Head of caudate nucleus (tissue), 42 donors: ENCODE measurements around the gene ZFP28.
A peak's percentile ranks its signal among the peaks of the same experiment; 100 is the strongest.

Experiments
- DNase-seq, 42 donors: peaks; one replicate each; pipeline versions ENCODE4 v3.0.0 to v3.0.0-alpha.2; 2020 to 2021; ENCODE audit warnings: mixed read lengths in 7 of 42
- intact Hi-C: fragments of 100-400 bp; cut with DNase I; formaldehyde crosslinking; loops from one replicate; pipeline ENCODE4 v1.15.0; 2022

Gene ZFP28

GRCh38 chr19:56594446-56594782 is 55.7 kb downstream of the ZFP28 start:
- intact Hi-C loops: loop anchor here (10.0 kb wide), 1 partner anchor 70 kb away; no protein-coding TSS in a partner anchor
- no peak for DNase-seq

DNA sequence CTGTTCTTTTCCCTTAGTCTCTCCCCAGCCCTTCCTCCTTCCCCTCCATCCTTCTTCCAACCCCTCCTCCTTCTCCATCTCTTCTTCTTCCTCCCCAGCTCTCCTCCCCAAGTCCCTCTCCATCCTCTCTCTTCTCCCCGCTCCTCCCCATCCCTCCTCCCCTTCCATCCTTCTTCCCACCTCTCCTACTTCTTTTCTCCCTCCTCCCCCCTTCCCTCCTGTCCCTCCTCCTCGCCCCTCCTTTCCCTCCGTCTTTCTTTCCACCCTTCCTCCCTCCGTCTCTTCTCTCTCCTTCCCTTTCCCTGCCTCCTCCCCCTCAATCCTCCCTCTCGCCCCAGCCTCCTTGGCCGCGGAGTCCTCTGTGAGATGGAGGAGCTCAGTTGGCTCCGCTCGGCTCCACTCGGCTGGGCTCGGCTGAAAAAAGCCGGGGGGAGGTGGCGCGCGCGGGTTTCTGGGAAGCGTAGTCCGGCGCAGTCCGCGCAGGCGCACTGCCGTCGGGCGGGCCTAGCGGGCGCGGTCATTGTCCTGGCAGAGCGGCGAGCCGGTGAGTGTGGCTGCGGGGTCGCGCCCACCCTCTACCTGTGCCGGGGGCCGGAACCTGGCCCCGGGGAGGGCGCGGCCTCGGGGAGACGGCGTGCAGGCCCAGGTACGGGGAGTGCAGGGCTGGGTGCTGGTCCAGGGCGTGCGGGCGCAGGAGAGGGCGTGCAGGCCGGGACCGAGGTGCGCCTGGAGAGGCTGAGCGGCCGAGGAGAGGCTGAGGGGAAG is 56.2 kb downstream of the ZFP28 start, which contains the start of gene ZNF71:
Gene ZNF71 (plus strand): TSS at position 520 of the 765 bp plus-strand sequence. CDS start 6,257 bp downstream, outside the sequence.
- DNase-seq: peak; percentile 71 to 96 (median 90)
- intact Hi-C loops: loop anchor here (10.0 kb wide), 1 partner anchor 70 kb away; no protein-coding TSS in a partner anchor

DNA sequence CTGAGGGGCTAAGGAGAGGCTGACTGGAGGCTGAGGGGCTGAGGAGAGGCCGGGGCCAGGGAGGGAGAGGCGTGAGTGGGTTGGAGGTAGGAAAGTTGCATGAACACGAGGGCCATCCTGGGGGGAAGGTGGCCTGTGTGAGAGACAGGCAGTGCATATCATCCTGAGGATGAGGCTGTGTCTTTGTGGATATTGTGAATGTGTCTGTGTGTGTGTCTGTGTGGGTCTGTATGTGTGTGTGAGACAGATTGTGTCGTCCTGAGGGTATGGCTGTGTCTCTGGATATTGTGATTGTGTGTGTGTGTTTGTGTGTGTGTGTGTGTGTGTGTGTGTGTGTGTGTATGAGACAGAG is 56.8 kb downstream of the ZFP28 start:
- intact Hi-C loops: loop anchor here (10.0 kb wide), 1 partner anchor 69 kb away; no protein-coding TSS in a partner anchor

GRCh38 chr19:56596676-56597075 is 57.9 kb downstream of the ZFP28 start:
- no peak for DNase-seq
- intact Hi-C loops: loop anchor here (10.0 kb wide), 1 partner anchor 68 kb away; no protein-coding TSS in a partner anchor

More for the DNA sequence above, 56.8 kb downstream of the ZFP28 start:
- peak in 1 of 42 donors; percentile 7 for DNase-seq

DNA sequence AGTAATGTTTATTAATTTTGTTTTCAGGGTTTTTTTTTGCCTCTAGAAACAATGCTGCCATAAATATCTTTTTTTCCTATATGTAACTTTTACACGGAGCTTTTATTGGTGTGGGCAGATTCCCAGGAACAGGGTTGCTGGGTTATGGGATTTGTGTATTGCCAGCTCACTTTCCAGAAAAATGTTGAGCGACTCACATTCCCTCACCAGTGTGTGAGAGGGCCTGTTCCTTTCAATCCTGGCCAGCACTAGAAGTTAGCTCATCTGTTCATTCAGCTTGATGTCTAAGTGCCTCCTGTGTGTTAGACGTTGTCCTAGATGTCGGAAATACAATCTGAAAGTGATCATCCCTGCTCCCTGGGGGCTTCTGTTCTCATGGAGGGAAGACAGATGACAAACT is 58.9 kb downstream of the ZFP28 start:
- intact Hi-C loops: loop anchor here (10.0 kb wide), 1 partner anchor 67 kb away; no protein-coding TSS in a partner anchor
- DNase-seq: no peak

- DNase-seq: no peak
- intact Hi-C loops: no loop called here
Measured at GRCh38 chr19:56601375-56601774, 62.6 kb downstream of the ZFP28 start.

DNA sequence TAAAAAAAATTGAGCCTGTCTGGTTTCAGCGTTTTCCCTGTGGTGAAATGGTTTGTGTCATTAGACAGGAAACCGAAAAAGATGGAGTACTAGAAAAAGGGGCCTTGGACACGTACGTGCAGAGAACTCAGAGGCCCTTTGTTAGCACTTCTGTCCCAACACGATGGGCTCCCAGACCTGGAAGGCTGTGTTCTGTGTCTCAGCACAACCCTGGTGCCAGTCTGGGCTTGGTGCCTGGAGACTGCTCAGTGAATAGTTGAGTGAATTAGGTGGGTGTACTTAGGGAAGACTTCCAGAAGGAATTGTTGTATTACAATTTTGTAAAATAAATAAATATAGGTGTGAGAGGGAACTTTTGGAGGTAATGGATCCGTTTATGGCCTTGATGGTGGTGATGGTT is 65.1 kb downstream of the ZFP28 start:
- peak in 32 of 42 donors; percentile 14 to 83 (median 52) for DNase-seq
- intact Hi-C loops: no loop called here
